Limb (tissue), 2 donors: ENCODE results near the gene CHD2.

Experiments
- DNase-seq, 2 donors: peaks; one replicate each; pipeline ENCODE4 v3.0.0-alpha.2; 2016; ENCODE audit errors: extremely low spot score in 2 of 2

CHD2 gene

DNA sequence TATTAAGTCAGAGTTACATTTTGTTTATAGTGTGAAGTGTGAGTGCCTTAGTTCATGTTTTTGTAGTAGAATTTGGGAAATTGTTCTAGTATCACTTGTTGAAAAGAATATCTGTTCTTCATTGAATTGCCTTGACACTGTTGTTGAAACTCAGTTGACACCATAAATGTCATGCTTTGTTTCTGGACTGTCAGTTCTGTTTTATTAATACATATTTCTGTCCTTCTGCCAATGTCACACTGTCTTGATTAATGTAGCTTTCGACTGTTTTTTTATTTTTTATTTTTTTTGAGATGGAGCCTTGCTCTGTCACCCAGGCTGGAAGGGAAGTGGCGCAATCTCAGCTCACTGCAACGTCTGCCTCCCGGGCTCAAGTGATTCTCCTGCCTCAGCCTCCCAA lies 59.1 kb downstream of the CHD2 start:
- DNase-seq, result no peak

DNA sequence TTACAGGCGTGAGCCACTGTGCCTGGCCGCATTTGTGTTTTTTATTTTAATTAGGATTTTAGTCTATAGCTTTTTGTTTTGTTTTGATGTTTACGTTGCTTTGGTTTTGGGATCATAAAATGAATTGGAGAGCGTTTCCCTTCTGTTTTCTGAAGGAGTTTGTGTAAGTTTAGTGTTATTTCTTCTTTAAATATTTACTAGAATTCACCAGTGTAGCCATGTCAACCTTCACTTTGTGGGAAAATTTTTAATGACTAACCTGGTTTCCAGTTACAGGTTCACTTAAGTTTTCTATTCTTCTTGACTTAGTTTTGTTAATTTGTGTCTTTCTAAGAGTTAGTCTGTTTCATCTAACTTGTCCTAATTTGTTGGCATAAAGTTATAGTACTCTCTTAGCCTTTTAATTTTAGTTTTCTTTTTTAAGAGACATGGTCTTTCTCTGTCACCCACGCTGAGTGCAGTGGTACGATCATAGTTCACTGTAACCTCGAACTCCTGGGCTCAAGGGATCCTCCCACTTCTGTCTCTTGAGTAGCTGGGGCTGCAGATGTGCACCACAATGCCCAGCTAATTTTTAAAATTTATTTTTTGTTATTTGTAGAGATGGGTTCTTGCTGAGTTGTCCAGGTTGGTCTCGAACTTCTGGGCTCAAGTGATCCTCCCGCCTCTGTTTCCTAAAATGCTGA lies 61.0 kb downstream of the CHD2 start:
- DNase-seq, result no peak

DNA sequence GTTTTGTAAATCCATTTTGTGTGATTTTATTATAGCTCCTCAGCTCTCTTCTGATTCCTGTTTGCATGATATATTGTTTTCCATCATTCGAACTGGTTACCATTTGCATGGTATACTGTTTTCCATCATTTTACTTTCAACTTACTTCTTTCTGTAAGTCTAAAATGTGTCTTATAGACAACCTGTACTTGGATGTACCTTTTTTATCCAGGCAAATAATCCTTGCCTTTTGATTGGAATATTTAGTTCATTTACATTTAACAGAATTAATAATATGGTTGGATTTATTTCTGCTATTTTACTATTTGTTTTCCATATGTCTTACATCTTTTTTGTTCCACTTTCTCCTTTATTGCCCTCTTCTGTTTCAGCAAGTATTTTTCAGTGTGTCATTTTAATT lies 62.8 kb downstream of the CHD2 start:
- no peak for DNase-seq

DNA sequence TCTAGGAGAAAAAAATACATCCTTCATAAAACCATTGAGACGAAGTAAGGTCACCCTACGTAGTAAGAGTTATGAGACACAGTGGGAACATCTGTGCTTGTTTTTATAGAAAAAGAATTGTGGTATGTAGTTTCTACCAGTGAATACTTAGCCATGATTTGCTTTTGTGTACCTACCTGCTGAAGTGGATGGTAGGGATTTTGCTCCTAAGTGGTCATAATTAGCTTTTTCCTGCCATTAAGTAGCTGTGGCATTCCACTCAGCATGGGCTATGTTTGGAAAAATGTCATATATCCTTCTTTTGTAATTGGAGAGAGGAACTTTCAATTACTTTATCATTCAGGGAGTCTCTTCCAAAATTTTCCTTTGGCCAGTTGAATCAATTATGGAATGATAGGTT lies 63.7 kb downstream of the CHD2 start:
- DNase-seq, result no peak

DNA sequence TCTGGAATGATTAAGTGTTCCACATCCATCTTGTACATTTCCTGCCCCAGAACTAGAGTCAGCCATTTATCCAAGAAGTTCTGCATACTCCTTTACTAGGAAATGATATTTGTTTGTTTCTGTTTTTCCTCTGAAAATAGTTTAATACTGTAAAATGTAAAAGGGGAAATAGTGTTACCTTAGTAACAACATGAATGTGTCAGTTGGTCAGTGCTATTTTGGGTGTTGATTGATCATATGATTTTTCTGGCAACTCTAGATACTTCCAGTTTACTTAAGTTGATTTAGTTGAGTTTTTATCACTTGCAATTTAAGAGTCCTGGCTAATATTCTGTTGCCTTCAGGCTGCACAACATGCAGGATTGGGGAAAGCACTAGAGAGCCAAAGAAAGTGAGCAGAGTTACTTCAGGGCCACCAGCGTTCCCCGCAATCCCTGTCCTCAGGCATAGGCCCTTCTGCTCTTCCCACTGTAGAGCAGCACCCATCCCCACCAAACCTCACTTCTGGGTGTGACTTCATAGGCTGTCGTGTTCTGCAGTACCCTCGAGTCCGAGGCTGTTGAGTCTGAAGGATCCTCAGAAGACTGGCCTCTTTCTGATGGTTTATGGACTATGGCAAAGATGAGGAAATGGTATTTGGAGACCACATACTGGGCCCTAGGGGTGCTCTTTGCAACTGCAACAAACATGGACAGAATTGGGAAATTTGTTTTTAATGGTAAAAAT lies 69.0 kb downstream of the CHD2 start:
- DNase-seq, result no peak

DNA sequence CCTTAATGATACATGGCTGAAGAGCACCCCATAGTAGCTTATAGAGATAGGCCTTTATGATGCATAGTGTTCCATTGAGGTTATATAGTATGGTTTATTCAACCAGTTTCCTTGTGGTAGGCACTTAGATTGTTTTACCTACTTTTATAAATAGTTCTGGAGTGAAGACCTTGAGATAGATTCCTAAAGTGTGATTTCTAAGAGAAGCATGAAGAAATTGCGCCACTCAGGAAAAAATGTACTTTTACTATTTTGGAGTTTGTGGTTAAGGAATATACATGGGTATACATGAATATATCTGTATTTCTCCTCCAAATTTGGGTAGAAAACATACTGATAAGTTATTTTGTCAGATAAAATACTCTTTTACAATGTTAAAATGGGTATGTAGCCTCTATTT lies 70.5 kb downstream of the CHD2 start:
- DNase-seq, result no peak

DNA sequence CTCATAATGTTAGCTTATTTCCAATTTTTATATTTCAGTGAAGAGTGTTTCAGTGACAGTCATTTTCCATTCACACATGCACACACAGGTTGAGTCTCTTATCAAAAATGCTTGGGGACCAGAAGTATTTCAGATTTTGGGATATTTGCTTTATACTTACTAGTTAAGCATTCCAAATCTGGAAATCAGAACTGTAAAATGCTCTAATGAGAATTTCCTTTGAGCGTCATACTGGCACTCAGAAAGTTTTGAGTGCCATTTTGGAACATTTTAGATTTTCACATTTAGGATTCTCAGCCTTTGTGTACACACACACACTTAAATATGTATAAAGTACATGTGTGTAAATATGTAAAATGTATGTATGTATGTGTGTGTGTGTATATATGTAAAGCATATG lies 71.0 kb downstream of the CHD2 start:
- no peak for DNase-seq

DNA sequence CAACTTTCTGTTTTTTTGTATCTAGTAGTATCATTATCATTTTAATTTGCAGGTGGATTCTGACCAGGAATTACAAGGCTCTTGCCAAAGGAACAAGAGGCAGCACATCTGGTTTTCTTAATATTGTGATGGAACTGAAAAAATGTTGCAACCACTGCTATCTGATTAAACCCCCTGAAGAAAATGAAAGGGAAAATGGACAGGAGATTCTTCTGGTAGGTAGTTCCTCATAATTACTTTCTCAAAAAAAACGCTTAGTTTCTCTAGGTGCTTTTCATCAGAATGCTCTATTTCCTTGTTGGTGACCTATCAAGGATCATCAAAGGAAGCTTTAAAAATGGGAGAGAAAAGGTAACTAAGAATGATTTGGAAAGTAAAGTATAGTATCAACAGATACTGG lies 71.6 kb downstream of the CHD2 start:
- no peak for DNase-seq

DNA sequence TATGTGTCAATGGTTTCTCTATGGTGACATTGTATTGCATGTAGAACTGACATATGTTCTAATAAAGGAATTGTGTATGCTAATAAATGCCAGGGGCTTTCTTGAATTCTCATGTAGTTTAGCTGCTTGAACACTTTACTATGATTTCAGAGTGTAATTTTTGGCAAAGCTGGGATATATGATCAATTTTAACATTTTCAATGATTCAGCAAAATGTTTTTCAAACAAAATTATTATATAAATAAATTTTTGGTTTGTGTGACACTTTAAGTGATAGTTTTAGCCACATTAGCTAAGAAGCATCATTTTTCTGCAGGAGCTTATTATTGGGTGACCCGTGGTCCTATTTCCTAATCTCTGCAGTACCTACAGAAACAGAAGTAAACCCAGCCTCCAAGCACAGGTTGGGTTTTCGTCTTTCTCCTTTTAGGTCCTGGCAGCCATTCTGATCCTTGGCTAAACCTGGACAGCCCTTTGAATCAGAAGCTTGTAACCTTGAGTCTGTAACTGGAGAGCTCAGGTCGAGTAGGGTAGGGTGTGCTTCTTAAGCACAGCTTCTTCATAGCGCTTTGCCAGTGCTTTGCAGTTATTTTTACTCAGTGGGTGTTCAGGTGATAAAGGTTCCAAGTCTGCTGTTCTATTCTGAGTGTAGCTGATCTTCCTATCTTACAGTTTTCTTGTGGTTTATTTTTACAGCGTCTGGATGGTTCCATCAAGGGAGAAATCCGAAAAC lies 74.2 kb downstream of the CHD2 start:
- DNase-seq, result no peak

DNA sequence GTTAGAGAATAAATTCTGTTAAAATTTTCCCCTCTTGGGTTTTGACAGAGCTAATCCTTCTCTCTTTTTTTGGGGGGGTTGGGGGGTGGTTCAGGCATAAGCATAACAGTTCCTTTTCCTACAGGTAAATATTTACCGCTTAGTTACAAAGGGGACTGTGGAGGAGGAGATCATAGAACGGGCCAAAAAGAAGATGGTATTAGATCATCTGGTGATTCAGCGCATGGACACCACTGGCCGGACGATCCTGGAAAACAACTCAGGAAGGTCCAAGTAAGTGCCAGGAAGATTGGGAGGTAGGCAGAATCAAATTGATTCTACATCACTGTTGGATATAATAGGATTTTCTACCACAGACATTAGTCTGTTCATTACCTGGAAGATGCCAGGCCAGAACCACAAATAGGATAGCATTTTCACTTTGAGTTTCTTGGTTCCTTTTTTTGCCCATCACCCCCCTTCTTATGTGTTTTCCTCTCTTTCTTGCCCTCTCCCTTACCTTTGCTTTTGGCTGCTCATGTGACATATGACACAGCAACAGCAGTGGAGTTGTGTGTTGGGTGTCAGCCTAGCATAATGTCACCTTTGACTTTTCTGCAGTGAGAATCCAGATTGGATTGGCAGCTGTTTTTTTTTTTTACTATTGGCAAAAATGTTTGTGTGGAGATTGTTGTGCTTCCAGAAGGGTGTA lies 79.0 kb downstream of the CHD2 start:
- DNase-seq, result no peak

DNA sequence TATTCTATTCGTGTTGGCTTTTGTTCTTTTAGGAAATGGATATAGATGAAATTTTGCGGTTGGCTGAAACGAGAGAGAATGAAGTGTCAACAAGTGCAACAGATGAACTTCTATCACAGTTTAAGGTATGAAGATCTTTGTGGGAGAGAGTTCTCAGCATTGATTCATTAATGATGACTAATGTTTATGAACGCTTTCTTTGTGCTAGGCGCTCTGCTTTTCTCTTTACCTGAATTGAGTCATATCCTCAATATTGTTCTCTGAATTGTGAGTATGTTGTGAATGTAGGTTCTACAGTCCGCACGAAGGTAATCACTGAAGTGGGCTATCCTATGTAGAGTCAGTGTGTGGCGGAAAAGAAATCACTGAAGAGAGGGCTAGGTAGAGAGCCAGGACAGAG lies 81.2 kb downstream of the CHD2 start:
- DNase-seq, result no peak

DNA sequence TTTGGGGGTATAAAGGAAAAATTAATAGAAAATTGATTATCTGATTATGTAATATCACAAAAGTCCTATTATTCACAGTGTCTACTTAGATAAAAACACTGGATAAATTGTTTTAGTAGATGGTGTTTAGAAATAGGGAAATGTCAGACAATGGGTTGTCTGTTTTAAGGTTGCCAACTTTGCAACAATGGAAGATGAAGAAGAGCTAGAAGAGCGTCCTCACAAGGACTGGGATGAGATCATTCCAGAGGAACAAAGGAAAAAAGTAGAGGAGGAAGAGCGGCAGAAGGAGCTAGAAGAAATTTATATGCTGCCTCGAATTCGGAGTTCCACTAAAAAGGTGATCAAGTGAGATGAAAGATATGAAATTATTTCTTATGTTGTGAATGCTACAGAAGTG lies 84.0 kb downstream of the CHD2 start:
- no peak for DNase-seq

DNA sequence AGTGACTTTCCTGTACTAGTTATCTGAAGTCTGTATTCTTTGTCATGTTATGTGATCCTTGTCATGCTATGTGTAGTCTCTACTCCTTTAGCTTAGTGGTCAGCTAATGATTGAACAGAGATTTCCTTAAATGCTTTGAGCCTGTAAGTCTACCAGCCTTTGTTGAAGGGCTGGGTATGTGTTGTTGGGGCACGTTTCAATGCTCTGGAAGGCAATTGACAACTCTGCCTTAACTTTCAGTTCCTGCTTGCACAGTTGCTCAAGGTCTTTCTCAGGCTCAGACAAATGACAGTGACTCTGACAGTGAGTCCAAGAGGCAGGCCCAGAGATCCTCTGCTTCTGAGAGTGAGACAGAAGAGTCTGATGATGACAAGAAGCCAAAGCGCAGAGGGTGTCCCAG lies 89.3 kb downstream of the CHD2 start:
- no peak for DNase-seq

DNA sequence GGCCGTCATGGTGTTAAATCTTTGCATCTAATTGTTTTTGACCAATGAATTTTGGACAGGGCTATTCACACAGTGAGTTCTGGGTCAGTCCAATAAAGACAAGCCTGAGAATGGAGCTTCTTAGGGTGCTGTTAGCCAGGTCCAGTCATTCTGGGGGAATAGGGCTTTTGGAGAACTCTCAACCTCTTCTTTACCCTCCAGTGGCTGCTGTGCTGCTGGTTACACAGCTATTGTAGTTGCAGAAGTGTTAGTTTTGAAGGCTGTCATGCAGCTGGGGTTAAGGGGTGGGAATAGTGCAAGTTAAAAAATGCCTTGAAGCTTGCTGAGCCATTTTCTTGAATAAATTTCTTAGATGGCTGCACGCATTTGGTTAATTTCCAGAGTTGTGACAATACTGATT lies 89.9 kb downstream of the CHD2 start:
- DNase-seq, result no peak

DNA sequence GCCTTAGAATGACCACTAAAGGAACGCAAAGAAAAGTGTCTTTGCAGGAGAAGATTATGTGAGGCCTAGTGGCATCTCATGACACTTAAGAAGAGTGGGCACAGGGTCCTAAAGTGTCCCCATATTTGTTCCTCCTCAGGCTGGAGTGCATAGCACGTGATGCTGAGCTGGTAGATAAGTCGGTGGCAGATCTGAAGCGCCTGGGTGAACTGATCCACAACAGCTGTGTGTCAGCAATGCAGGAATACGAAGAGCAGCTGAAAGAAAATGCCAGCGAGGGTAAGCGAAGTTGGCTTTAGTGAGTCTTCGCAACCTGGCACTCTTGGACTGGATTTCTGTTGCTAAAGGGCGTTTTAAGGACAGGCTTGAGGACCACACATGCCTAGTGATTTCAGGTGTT lies 92.6 kb downstream of the CHD2 start:
- no peak for DNase-seq

DNA sequence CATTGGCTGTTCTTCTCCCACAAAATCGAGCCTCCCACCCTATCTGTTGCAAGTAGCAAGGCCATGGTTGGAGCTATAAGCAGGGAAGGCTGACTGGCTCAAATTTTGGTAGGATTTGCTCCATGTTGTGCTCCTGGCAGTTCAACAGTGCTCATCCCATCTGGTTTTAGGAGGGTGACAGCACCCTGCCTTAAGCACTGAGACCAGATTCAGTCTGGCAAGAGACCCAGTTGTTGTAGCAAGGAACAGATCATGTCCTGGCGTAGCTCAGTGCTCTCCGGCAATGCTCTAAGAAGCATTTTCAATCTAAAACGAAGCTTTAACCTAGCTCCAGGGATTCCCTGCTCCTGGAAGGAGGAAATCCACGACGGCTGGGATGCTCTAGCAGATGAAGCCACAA lies 97.7 kb downstream of the CHD2 start:
- no peak for DNase-seq

DNA sequence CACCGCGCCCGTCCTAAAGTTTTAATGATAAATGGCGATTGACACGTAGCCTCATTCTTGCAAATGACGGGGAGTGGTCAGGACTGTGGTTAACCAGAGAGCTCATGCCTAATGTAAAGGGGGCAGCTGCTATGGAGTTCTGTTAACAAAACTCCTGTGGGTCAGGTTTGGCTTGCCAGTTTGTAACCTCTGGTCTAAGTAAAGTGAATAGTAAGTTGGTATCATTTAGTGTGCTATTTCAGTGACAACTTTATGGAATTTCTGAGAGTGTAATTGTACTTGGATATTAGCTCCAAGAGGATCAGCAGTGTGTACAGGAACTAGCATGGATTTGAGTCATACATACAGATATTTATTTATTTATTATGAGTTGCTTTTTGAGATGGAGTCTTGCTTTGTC lies 101.0 kb downstream of the CHD2 start:
- no peak for DNase-seq

DNA sequence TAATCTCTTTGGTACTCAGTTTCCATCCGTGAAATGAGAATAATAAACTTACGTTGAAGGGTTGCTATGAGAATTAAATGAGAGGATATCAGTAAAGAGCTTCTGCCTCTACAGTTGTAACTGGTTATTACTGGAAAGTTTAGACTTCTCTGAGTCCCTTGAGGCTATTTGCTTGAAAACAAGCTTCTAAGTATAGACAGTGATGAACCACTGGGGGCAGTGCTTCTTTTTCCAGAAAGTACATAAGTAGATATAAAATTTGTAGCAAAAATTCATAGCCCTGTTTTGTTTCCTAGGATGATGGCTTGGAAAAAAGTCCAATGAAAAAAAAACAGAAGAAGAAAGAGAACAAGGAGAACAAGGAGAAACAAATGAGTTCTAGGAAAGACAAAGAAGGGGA lies 101.8 kb downstream of the CHD2 start:
- DNase-seq, result no peak

DNA sequence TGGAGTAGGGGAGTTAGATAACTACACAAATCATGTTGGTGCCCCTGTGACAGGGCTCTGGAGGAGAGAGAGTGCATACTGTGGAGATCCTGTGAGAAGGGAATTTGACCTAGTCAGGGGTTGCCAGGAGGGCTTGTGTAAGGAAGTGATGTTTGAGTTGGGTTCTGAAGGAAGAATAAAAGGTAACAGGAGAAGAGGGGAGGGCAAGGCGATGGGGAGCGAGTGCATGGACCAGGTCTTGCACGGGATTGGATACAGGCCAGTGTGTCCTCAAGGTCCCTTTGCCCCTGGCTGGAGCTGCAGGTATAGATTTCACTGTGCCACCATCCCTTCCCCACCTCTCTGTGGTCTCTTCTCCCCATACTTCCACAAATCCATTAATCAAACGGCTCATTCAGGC lies 105.0 kb downstream of the CHD2 start:
- DNase-seq, result no peak

DNA sequence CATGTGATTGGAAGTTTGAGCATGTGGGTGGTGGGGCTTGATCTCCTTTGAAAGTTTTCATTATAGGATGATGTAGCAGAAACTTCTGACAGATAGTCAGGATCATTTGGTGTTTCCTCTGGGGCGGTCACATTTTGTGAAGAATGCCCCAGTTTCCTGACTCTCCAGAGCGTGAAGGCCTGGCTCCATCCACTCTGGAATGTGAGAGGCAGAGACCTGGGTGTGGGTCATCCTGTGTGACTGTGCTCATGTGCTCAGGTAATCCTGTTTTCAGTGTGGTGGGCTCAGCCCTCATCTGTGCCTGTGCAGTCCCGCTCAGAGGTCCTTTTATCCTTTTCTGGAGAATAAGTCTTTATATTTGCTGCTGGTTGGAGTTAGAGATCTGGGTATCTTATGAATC lies 107.9 kb downstream of the CHD2 start:
- DNase-seq, result no peak

DNA sequence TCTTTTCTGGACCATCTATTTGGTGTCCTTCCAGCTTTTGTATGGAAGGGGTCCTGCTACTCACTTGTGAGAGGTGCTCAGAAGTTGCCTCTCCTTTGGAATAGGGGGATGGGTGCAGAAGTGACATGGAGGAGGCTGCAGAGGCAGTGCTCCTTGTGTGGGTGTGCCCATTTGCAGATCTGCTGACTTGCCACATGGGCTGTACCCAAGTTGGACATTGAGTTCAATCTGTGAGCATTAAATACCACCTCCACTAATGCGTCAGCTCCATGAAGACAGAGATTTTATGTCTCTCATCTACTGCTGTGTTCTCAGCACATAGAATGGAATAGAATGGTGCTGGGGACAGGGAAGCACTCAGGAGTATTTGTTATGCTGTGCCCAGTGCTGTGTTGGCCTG lies 112.7 kb downstream of the CHD2 start:
- DNase-seq, result no peak

DNA sequence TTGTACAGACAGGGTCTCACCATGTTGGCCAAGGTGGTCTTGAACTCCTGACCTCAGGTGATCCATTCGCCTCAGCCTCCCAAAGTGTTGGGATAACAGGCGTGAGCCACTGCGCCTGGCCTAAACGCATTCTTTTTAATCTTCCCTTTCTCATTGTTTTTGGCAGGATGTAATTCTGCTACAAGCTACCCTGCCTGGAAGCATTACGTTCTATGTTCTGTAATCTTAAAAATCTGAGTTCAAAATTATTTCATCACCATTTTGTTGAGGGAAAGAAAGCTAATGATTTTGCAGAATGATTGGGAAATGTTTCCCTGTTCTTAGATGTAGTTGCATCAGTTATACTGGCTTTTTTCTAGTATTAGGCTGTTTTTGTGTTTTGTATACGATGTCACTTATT lies 117.4 kb downstream of the CHD2 start:
- DNase-seq, result no peak
